Pons (tissue), 1 donor: ENCODE measurements around the gene CADPS.
A peak's percentile ranks its signal among the peaks of the same experiment; 100 is the strongest.

ENCODE experiments used
- DNase-seq: peaks from one replicate; pipeline ENCODE4 v3.0.0-alpha.2; 2016; ENCODE audit warnings: low spot score

CADPS gene

GRCh38 chr3:62749130-62749529 lies 126.1 kb downstream of the CADPS start:
- no peak for DNase-seq

GRCh38 chr3:62737449-62737848 lies 137.8 kb downstream of the CADPS start:
- no peak for DNase-seq

- DNase-seq: no peak
Measured at GRCh38 chr3:62735510-62735909, 139.7 kb downstream of the CADPS start.

- DNase-seq: no peak
Measured at GRCh38 chr3:62732183-62732904, 142.9 kb downstream of the CADPS start.

- DNase-seq: no peak
Measured at GRCh38 chr3:62727981-62728380, 147.2 kb downstream of the CADPS start.

- no peak for DNase-seq
Measured at GRCh38 chr3:62727536-62727935, 147.7 kb downstream of the CADPS start.

- DNase-seq: no peak
Measured at GRCh38 chr3:62724503-62724902, 150.7 kb downstream of the CADPS start.

GRCh38 chr3:62723914-62724217 lies 151.3 kb downstream of the CADPS start:
- DNase-seq: no peak

- DNase-seq: peak; percentile 6
Measured at GRCh38 chr3:62723166-62723913, 151.9 kb downstream of the CADPS start.

- no peak for DNase-seq
Measured at GRCh38 chr3:62722344-62722743, 152.9 kb downstream of the CADPS start.

- DNase-seq: peak; percentile 27
Measured at GRCh38 chr3:62718515-62719320, 156.5 kb downstream of the CADPS start.

- no peak for DNase-seq
Measured at GRCh38 chr3:62718011-62718410, 157.2 kb downstream of the CADPS start.

- DNase-seq: no peak
Measured at GRCh38 chr3:62712746-62713145, 162.5 kb downstream of the CADPS start.

GRCh38 chr3:62710751-62711150 lies 164.5 kb downstream of the CADPS start:
- no peak for DNase-seq

GRCh38 chr3:62708638-62709373 lies 166.4 kb downstream of the CADPS start:
- no peak for DNase-seq

GRCh38 chr3:62705721-62706120 lies 169.5 kb downstream of the CADPS start:
- no peak for DNase-seq

GRCh38 chr3:62703451-62704167 lies 171.6 kb downstream of the CADPS start:
- DNase-seq: no peak

- DNase-seq: no peak
Measured at GRCh38 chr3:62700357-62700756, 174.9 kb downstream of the CADPS start.

GRCh38 chr3:62699728-62700127 lies 175.5 kb downstream of the CADPS start:
- DNase-seq: no peak

- no peak for DNase-seq
Measured at GRCh38 chr3:62696011-62696410, 179.2 kb downstream of the CADPS start.

- no peak for DNase-seq
Measured at GRCh38 chr3:62688812-62689211, 186.4 kb downstream of the CADPS start.

- no peak for DNase-seq
Measured at GRCh38 chr3:62688050-62688449, 187.2 kb downstream of the CADPS start.
